HG03378 (cell line): ENCODE data around the gene ZNRF3.
"Not testable (repeated sequence)": the region's sequence is repeated elsewhere in the genome, so short reads cannot be mapped to it uniquely, and the experiment has no call there.

Source experiments
- ATAC-seq: cut with Tn5 transposase; IDR thresholded peaks from one replicate; pipeline ENCODE4 v1.9.1; 2021; ENCODE audit warnings: mild to moderate bottlenecking, moderate library complexity; ENCODE audit not compliant: unreplicated experiment

Gene ZNRF3

DNA sequence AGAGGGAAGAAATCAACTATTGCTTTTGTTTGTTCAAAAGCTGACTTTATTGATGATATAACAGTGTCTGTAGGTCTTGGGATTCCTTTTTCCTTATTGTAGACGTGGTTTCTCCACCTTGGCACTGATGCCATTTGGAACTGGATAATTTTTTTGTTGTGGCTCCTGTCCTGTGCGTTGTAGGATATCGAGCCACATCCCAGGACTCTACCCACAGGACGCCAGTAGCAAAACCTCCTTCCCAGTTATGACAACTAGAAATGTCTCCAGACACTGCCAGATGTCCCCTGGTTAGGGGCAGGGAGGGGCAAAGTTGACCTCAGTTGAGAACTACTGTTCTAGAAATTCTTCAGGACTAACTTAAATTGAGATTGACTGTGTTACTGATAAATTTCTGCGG is 45.8 kb downstream of the ZNRF3 start:
- no peak for ATAC-seq

DNA sequence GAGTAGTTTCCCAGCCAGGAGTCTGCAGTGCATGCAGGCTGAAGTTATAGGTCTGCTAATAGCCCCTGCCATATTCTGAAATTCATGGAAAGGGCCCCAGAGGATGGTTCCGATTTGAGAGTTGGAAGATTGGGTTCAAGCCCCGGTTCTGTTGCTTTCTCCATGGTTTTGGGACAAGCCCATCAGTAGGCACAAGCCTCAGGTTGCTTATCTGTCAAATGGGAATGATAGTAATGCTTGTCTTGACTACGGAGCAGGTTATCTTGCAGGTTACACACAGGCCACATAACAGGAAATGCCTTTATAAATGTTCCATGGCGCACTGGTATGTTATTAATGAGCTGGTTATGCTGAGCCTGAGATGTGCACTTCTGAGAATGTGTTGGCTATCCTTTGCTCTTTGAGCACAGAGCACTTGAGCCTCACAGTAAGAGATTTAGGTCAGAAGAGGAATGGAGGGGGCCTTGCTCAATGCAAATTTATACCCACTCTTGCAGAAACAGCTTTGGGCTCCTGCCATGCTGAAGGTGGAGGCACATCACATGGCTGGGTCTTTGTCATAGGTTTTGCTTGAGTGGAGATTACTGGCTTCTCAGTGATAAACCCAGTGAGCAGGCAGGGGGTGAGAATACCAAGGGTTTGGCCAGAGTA is 47.1 kb downstream of the ZNRF3 start:
- ATAC-seq: no peak

DNA sequence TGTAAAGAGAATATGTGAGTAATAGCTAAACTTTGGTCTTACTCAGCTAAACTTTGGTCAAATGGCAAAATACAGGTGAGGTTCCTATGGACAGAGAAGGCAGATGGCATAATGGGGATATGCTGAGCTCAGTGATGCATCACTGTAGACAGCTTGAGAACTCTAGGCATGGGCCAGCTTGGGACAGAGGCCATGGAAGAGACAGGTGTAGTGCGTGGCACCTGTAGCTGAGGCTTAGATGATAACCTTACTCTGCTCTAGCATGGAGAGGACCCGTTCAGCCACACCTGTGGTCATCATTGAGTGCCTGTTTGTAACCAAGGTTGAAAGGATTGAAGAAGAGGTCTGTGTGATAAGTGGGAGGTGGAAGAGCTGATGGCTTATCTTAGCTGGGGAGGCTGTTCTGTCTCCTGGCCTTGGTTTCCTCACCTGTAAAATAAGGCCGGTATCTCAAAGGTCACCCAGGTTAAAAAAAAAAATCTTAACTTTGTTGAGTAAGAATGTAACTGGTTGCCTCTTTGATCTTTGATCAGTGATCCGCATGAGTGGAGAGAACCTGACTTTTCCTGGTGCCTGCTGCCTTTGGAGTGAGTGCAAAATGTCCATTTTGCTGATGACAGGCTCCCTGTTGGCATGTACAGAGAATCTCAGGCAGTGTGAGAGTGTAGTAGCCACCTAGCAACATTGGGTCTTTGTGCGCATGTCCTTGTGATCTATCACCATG is 48.6 kb downstream of the ZNRF3 start:
- no peak for ATAC-seq

DNA sequence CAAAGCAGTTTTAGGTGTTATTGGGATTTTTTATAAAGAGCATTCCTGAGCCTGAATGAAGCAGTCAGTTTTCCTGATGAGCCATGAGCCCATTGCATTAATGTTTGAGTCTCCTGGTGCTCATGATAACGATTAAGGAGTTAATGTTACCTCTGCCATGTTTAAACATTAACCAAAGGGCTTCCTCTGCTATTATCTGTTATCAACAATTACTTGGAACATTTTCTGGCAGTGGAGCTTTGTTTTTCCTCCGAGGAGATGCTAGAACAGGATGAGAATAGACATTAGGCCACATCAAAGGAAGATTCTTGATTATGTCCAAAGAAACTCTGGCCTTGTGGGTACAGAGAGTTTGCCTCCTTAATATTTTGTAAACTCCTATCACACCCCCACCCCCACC is 49.9 kb downstream of the ZNRF3 start:
- ATAC-seq: no peak

DNA sequence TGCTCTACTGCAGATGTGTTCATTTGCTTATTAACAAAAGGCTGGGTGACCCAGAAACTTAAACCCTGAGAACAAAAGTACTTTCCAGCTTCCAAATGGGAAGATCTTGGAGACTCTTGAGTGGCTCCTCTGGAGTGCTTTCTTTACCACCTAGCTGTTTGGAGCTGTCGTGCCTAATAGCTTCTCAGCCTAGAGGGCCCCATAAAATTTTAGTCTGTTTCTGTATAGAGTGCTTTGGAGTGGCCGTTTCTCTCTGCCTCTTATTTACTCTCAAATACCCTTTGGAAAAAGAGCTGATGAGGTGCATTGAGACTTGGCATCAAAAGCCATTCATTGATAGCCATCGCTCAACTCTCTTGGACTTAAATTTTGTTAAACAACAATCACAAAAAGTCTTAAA is 50.7 kb downstream of the ZNRF3 start:
- ATAC-seq: no peak

DNA sequence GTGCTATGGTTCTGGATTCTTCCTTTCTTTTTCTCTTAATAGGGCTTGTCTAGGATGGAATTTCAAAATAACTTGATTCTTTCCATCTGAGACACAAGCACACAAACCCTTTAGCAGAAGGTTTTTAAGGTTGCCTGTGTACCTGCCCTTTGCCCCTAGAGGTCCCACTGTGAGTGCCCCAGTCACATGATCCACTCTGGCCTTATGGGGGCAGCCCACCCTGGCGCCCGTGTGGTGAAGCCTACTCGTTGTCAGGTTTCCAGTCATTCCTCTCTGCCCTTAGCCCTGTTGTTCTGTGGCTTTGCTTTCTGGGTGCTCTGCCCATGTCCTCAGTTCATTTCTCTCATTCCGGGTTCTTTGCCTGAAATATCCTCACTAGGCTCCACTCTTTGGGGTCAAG is 51.8 kb downstream of the ZNRF3 start:
- no peak for ATAC-seq

DNA sequence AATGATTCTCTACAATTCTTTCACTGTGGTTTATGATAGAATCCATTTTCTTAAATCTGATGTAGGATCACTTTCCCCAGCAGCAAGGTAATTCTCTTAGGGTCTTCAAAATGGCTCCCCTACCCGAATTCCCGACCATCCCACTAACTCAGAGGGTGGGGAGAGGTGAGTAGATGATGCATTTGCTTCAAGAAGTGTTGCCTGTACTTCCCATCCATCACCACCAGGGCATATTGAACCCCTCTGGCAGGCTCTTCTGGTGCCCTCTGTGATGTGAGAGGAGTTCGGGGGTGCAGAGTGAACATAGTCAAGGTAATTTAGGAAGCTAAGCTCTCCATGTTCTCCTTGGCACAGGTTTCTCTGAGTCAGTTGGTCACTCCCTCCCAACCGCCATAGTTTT is 52.3 kb downstream of the ZNRF3 start:
- no peak for ATAC-seq

DNA sequence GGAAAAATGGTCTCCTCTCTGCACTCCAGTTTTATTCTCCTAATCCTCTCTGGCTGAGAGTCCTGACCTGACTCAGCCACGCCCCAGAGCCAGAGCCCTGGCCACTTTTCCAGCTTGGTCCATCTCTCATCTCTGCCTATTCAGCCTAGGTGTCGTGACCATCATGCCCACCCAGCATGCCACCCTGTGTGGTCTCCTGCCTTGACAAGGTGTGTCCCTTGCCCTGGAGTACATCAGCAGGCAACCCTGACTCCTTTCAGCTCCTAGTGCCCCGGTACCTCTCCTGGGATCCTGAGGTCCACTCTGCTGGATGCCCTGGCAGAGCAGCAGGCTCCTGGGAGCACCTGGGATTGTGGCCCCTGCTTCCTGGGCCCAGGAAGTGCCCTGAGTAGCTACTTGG is 52.8 kb downstream of the ZNRF3 start:
- ATAC-seq: no peak

DNA sequence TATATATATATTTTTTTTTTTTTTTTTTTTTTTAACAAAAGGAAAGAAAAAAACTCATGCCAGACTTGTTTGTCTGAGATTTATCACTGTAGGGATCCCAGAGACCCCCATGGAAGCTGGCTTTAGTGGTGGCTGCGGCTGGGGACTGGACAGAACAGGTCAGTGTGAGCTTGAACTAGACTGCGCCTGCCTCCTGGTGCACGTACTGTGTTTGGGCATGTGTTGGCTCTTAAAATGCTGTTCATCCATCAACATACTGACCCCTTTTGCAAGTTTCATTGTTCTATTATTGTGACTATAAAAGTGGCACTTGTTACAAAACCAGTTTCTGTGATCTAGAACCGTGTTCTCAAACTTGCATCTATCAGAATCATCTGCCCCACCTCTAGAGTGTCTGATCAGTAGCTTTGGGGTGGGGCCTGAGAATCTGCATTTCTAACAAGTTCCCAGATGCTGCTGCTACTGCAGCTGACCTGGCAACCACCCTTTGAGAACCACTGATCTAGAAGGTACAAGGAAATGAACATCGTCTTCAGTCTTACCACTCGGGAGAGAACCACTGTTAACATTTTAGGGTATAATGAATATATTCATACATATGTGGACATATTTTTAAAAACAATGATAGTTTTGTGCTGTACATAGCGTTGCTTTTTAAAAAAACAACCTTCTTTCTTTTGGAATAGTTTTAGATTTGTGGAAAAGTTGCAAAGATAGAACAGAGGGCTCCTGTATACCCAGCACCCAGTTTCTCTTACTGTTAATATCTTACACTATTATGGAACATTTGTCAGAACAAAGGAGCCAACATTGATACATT is 54.0 kb downstream of the ZNRF3 start:
- no peak for ATAC-seq

DNA sequence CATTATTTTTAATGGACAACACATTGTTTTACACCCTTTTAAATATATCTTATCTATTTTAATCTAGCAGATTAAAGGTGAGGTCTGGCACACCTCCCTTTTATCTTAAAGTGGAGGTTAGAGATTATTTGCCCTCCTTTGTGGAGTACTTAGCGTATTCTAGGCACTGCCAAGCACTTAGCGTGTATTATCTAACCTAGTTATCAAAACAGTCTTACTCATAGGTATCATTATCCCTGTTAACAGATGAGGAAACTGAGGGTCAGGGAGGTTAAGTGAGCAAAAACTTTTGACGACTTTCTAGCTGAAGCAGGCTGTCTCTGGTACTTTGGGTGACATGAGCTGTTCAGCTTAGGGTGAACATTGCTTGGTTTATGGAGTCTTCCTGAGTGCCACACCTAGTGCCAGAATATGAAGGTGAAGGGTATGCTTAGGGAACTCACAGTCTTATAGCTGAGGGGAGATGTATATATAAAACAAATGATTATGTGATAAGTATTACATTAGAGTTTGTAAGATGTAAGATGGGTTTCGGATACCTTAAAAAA is 55.0 kb downstream of the ZNRF3 start:
- no peak for ATAC-seq

DNA sequence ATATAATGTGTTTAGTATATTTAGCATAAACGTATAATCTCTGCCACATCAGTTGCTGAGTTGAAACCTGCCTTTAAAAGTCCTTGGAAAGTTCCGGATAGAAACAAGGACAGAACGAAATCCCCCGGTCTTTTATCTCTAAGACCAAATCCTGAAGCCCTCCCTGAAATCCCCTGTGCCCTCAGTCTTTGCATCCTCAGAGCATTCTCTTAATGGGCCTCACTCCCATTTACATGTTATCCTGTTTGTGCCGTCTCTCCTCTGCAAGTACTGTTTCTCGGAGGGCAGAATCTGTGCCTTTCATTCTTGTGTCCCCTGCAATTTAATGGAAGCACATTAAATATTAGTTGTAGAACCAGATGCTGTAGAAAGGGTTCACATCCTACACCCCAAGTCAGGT is 56.0 kb downstream of the ZNRF3 start:
- no peak for ATAC-seq

DNA sequence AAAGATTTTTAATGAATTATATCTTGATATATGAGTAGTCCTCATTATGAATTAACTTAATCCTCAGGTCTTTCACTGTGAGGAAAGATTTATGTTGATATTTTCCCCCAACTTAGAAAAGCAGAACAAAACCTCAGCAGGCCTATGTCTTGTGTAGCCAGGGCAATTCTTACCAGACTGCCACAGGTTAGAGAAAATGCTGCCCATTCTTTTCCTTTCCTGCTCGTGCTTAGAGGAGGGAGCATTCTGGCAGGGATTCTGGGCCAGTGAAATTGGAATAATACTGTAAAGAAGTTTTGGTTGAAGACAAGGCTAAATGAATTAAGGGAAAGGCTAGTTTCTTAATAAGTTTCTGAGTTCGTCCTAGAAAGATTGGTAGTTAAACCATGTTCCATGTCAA is 56.6 kb downstream of the ZNRF3 start:
- ATAC-seq: no peak

DNA sequence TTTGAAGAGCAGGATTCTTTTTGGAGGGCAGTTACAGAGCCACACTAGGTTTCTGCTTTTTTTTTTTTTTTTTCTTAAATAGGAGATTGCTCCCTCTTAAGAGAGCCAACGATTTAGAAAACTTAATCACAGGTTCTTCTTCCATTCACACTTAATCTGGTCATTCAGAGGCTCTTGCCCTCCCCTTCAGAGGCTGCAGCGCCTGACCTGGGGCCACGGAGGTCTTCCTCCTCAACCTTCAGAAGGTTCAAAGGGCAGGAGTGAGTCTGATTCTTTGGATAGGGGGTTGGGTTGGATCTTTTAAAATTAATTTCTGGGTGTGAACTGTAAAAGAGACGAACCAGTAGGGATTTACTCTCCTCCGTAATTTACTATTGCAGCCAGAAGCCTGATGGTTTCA is 57.1 kb downstream of the ZNRF3 start:
- ATAC-seq: no peak

DNA sequence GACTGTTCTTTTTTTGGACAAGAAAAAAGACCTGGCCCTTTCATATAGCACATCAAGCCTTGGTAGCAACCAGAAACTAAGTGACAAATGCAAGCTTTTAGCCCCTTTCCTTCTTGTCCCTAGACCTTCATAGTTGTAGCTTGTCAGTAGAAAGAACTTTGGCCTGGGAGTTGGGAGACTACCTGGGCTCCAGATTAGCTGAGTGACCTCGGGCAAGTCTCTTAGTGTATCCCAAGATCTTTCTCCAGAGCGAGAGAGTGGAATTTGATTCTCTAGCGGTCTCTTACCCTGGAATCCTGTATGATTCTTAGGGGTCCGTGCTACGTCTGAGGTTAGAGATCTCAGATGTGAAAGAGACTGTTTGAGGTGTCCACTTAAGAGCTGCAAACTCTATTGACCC is 59.0 kb downstream of the ZNRF3 start:
- ATAC-seq: no peak

DNA sequence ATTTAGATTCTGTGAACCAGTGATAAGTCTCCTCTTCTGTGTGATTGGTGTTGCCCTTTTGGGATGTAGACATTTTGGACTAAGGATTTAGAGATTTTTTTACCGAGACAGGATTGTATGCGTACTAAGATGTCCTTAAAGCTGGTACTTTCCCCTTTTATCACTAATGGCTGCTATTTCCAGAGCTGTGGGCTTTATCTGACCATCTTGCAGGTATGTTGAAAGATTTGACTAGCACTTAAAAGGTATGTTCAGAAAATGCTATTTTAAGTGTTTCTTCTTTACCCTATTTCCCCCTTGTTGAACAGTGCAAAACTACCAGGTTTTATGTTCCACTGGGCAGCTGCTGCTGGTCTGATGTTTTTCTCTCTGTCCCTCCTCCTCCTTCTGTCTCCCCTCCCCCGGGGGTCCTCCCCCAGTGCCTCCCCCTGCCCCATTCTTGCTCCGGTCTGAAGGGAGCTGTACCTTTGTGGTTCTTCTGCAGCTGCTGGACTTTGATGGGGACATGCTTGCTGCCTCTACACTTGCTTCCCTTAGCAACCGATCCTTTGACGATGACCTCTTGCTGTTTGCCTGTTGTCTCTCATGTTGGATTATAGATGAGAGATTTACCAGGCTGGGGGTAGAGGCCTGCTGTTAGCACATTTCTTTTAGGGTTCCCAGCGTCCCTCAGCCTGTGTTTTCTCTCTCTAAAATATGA is 59.6 kb downstream of the ZNRF3 start:
- no peak for ATAC-seq

DNA sequence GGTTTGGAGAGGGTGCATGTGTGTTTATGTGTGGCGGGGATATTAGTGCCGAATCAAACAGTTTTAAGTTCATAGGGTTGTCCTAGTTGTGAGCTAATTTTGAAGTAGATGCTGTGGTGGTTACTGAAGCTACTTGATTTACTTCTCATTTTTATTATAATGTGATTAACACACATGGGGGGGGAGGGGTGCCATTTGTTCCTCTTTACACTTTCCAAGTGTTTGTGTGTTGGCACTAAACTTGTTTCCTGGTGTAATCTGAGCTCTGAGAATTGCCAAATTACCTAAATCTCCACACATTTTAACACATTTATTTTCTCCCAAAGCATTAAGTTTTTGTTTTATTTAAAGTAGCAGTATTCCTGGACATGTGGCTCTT is 60.1 kb downstream of the ZNRF3 start:
- no peak for ATAC-seq

DNA sequence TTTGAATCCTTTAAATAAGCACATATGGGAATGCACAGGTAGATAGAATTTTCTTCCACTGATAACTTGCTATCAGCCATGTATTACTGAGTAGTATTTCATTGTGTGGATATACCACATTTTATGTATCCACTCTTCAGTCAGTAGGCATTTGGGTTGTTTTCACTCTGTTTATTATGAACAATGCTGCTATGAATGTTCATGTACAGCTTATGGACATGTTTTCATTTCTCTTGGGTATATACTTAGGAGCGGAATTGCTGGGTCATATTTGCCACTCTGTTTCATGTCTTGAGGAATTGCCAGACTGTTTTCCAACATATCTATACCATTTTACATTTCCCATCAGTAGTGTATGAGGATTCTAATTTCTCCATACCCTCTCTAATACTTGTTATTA is 63.8 kb downstream of the ZNRF3 start:
- no peak for ATAC-seq

DNA sequence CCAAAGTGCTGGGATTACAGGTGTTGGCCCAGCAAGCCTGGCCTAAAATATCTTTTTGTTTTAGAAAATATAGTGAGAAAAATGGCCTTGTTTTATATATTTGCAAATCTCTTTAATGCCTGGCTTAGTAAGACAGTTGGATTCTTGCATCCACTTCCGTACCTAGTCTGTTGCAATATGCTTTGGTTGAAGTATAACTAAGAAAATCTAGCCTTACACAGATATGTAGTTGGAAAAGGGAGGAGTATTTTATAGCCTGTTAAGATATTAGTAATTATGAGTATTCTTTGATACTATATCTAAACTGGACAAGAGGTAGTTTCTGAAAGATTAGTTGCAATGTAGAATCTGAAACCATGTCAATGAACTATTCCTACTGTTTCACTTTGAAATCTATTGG is 65.1 kb downstream of the ZNRF3 start:
- ATAC-seq: no peak

DNA sequence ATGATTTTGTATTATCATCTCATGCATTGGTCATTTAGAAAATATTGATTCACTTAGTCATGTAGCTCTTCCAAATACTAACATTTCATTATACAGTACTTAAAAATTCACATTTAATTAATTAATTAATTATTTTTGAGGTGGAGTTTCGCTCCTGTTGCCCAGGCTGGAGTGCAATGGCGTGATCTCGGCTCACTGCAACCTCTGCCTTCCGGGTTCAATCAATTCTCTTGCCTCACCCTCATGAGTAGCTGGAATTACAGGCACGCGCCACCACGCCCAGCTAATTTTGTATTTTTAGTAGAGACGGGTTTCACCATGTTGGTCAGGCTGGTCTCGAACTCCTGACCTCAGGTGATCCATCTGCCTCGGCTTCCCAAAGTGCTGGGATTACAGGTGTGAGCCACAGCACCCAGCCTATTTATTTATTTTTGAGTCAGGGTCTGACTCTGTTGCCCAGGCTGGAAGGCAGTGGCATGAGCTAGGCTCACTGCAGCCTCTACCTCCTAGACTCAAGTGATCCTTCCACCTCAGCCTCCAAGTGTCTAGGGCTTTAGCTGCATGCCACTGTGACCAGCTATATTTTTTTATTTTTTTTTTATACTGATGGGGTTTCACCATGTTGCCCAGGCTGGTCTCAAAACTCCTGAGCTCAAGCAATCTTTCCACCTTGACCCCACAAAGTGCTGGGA is 65.6 kb downstream of the ZNRF3 start:
- not testable (repeated sequence) for ATAC-seq

DNA sequence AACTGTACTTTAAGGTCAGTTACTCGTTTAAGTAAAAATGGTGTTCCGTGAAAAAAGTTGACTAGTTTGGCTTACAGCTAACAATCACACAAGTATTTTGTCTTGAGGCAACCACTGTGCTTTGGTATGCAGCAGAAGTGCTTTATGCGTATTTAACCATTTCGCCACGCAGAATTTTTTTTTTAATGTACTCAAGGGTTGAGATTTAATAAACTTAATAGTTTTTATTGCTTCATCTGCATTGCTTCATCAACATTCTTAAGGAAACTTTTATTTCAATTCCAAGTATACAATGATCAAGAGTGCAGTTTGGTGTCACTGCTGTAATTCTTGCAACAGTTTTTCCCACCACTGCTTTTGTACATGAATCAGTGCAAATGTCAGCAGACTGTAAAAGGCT is 66.4 kb downstream of the ZNRF3 start:
- no peak for ATAC-seq
